ENCODE measurements around the gene INPP5A. TPM values are rescaled to one million over a fixed set of nuclear protein-coding genes. Genes with fewer than 3 reads are reported as not detected.

Gene INPP5A
- total and polyA plus RNA-seq, 10 of the 15 experiments (the other 5 are each of a cell fraction or from before 2014, with no cell fraction given): 0.52 to 15.0 (median 6.3) TPM

GRCh38 chr10:132534391-132535064, 3.1 kb upstream of the INPP5A start (continued):
- TF ChIP-seq SPI1 (IDR thresholded peaks at IDR 0.05; ENCODE audit: borderline replicate concordance, insufficient read depth, low read depth, low read length) (no peak), CBX3 (IDR thresholded peaks at IDR 0.05; ENCODE audit: borderline replicate concordance, low read depth) (no peak), PRDM15 (CRISPR knock-in tag; IDR thresholded peaks at IDR 0.05) (no peak), TAF1 (IDR thresholded peaks at IDR 0.05; ENCODE audit: borderline replicate concordance, low read depth, low read length) (no peak), ZNF384 (IDR thresholded peaks at IDR 0.05; ENCODE audit: borderline replicate concordance, low read depth, low read length) (no peak), PBX3 (IDR thresholded peaks at IDR 0.05; ENCODE audit: insufficient replicate concordance, low read depth, low read length) (no peak), DPF2 (IDR thresholded peaks at IDR 0.05) (no peak), NR2C1 (IDR thresholded peaks at IDR 0.05) (no peak)

All from GM12878 (cell line).